COLO668 (cell line): ENCODE data around the gene EGR1.
"Not testable (repeated sequence)": the region's sequence is repeated elsewhere in the genome, so short reads cannot be mapped to it uniquely, and the experiment has no call there.

Source experiments
- DNase-seq: peaks from one replicate; lab custom pipeline; 2025; ENCODE audit not compliant: unreplicated experiment; lab: John Stamatoyannopoulos, UW

The EGR1 gene

GRCh38 chr5:138506370-138507306 is 41.4 kb downstream of the EGR1 start:
- no peak for DNase-seq

GRCh38 chr5:138507485-138507884 is 42.2 kb downstream of the EGR1 start:
- not testable (repeated sequence) for DNase-seq

- DNase-seq = no peak
Observed at GRCh38 chr5:138508958-138509357, 43.7 kb downstream of the EGR1 start.

GRCh38 chr5:138514021-138514420 is 48.7 kb downstream of the EGR1 start:
- no peak for DNase-seq

GRCh38 chr5:138515556-138516245 is 50.4 kb downstream of the EGR1 start:
- no peak for DNase-seq

- no peak for DNase-seq
Observed at GRCh38 chr5:138517437-138517836, 52.2 kb downstream of the EGR1 start.
